HG03342 (cell line): Measurements from ENCODE around the gene ICOS.

ENCODE experiments used
- ATAC-seq: cut with Tn5 transposase; IDR thresholded peaks from one replicate; pipeline ENCODE4 v1.9.1; 2021; ENCODE audit warnings: mild to moderate bottlenecking, moderate library complexity; ENCODE audit not compliant: unreplicated experiment

ICOS gene

DNA sequence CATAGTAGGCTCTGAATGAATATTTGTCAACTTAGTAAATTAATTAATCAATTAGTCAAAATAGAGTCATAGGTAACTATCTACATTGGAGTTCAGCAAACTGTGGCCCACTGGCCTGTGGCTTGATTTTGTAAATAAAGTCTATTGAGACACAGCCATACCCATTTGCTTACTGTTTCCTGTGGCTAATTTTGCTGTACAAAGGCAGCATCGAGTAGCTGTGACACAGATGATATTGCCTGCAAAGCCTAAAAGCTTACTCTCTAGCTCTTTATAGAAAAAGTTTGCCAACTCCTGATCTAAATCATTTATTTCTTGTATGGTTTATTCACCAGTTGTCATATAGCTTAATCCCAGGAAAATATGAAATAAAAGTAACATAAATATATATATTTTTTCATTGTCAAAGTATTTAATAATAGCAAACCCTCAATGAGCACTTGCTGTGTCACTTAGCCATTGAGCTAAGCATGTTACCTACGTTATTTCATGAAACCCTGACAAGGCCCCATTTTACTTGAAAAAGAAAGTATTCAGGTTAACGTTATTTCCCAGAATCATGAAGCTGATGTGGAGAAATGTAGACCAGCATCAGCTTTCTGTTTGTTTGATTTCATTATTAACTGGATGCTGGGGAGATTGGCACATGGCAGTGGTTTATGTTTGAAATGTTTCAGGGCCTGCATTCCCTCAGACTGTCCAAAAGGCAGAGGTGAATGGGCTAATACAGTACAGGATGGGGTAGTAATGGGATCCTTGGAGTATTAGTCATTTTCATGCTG, 69.6 kb downstream of the ICOS start:
- no peak for ATAC-seq

DNA sequence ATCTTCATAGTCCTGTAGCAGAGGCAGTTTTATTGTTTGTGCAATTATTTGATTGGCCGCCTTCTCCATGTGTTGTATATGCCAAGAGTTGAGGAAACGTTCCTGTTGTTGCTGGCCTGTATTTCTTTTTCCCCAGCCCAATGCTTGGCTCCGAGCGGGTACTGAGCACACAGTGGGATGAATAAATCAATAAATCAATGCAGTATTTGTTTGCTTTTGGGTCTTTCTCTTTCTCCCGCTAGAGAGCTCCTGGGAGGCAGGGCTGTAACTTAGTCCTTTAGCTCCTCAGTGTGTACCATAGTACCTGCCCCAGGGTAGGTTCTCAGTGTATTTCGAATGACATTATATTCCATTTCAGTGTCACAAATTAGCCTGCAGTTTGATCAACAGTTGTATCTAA, 71.8 kb downstream of the ICOS start:
- no peak for ATAC-seq

DNA sequence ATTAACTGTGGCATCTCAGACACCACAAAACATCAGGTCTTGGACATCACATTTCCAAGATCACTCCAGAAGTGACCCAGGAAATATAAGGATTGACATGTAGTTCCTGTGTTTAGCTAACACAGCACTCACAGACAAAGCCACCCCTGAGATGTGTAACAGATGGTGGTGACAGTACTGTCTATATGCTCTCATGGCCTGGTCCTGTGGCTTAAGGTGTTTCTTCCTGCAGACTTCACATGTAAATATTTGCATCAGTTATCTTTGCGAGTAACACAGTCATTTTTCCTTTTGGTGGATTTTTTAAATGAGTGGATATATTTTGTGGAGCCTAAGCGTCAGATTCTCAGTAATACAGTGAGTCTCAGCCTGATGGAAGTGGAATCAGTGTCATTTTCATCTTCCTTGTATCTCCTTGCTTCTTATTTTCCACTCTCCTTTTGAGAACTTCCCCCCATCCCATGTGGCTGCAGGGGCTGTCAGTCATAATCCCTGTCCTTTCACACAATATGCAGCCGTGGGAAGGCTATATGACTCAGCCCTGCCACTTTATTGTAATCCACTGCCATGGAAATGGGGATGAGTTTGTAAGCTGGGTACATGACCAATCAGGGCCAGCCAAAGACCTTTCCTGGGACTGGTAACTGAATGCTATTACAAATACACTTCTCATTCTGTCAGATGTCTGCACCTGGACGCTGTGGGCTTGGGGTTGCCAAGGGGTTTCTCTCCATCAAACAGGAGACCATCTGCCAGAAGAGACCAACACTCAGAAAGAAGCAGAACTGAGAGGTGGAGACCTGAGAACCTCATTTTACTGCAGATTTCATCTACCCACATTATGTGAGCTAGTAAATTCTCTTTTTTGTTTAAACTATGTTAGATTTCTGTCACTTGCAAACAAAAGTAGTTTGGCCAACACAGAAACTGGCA, 74.3 kb downstream of the ICOS start:
- ATAC-seq: no peak
